ENCODE data around the gene C1QB.
"Not testable (repeated sequence)": the region's sequence is repeated elsewhere in the genome, so short reads cannot be mapped to it uniquely, and the experiment has no call there.

Gene C1QB

DNA sequence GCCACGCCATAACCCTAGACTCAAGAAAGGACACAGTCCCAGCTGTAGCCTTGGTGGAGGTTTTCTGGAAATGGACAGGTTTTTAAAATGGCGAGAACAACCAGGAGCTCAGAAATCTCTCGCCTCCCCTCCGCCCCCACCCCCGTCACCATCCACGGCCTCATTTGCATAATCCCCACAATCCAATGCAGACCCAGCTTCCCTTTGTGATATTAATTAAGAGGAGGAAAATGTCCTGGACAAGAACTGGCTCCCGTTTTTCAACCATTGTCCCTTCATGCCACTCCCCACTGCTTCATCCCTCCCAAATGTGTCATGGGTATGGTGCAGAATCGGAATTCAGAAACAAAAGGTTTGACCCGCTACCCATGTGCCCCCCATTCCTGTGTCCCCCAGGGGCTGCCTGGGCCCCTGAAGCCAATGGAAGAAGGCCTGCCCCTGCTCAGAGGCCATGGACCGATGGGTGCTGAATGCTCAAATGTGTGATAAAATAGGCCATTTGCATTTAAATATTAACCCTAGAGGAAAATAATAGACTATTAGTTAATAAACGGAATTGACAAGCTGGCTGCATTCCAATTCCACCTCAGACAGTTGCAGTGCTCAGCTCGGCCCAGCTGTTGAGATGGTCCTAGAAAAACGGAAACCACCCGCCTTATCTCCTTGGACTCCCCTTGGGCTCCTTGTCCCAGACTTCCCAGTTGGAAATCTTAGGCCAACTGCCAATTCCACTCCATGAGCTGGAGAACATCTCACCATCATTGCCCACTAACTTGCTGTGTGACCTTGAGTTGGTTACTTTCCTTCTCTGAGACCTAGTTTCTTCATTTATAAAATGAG, 46.9 kb downstream of the C1QB start:
- DNase-seq (ENCODE audit: low spot score), result no peak

DNA sequence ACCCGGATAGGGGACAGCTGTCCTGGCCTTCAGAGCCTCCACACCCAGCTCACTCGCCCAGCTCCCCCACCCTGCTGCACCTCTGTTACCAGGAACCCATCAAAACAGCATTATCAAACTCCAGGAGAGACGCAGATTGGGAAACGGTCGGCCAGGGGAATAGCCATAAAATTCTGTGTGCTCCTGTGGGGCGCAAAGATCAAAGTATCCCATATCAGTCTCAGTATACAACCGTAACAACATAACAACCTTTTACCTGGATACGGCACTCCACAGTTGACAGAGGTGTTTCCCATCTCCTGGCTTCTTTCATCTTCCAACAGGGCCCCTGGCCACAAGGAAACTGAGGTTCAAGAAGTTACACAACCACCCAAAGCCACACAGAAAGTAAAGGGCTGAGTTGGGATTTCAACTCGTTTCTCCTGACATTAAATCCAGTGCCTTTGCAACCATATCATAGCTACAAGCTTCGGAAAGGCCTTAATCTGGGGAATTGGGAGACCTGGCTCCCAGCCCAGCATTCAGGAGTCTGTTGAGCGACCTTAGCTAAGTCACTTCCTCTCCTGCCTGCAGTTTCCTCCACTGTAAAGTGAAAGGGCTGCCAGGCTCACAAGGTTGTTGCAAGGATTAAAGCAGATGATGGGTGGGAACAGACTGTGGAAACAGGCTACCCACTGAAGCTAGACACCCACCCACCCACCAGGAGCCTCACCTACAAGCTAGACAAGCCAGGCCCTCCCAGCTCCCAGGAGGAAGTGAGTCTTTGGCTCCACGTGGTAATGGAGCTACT, 49.5 kb downstream of the C1QB start:
- DNase-seq (ENCODE audit: low spot score), result no peak

DNA sequence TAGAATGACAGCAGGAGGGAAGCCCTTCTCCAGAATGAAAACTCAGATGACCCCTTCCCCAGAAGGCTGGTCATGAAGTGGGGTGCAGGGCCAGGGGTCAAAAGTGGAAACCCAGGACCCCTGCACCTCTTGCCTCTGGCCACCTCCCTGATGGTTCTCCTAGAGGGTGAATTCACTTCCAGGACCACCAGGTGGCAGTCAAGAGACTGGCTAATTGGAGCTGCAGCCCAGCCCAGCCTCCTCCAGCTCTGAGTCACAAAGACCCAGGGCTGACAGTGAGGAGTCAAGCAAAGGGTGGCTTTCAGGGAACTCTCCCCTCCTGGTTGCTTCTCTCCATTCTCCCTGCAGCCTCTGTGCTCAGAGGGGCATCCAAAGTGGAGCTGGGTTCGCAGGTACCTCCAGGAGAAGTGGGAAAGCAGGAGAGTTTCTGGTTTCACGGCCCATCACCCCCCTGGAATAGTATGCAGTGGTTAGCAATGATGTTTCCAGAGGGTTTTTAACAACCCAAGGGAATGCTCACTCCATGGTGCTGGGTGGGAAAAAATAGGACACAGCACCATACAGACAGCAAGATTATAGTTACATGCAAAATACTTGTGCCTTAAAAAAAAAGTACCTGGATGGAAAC, 51.5 kb downstream of the C1QB start:
- peak; percentile 88 for DNase-seq (ENCODE audit: low spot score)

DNA sequence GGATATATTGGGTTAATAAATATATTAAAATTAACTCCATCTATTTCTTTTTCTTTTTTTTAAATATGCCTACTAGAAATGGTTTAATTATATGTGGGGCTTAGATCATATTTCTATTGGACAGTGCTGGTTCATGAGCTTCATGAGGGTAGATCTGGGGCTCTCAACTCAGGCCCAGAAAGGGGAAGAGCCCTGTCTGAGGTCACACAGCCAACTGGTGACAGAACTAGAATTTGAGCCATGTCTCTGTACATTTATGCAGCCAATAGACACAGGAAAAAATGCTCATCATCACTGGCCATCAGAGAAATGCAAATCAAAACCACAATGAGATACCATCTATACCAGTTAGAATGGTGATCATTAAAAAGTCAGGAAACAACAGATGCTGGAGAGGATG, 52.5 kb downstream of the C1QB start:
- no peak for DNase-seq (ENCODE audit: low spot score)

DNA sequence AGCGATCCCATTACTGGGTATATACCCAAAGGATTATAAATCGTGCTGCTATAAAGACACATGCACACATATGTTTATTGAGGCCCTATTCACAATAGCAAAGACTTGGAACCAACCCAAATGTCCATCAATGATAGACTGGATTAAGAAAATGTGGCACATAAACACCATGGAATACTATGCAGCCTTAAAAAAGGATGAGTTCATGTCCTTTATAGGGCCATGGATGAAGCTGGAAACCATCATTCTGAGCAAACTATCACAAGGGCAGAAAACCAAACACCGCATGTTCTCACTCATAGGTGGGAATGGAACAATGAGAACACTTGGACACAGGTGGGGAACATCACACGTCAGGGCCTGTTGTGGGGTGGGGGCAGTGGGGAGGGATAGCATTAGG, 53.1 kb downstream of the C1QB start:
- DNase-seq (ENCODE audit: low spot score), result not testable (repeated sequence)

DNA sequence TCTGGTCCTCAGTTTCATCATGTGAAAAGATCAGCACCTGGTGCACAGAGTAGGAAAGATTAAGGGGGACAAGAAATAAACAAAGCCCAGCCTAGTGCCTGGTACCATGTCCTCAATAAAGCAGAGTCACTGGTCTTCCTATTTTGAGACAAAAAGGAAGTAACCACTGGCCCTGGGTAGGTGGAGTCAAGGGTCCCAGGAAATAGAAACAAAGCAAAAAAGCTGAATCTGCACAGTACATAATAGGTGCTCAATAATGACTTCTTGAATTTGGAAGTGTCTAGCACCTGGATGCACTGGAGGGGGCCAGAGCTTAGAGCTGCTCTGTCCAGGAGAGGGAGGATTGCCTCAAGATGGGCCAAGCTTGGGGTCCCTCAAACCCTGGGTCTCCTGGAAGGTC, 55.7 kb downstream of the C1QB start:
- no peak for DNase-seq (ENCODE audit: low spot score)

DNA sequence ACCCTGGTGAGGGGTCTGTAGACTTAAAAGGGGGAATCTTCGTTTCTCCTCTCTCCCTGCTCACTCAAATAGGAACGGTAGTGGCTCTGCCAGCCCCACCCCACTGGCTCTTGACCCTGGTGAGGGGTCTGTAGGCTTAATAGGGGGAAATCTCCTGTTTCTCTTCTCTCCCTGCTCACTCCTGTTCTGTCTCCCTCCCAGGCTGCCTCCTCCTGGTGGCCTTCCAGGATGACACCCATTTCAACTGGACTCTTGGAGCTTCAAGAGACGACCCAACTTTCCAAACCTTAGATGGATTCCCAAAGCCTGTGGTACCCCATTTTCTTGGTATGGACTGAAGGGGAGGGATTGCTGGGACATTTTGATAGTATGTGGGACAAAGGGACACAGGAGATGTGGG, 56.2 kb downstream of the C1QB start:
- peak; percentile 39 for DNase-seq (ENCODE audit: low spot score)

DNA sequence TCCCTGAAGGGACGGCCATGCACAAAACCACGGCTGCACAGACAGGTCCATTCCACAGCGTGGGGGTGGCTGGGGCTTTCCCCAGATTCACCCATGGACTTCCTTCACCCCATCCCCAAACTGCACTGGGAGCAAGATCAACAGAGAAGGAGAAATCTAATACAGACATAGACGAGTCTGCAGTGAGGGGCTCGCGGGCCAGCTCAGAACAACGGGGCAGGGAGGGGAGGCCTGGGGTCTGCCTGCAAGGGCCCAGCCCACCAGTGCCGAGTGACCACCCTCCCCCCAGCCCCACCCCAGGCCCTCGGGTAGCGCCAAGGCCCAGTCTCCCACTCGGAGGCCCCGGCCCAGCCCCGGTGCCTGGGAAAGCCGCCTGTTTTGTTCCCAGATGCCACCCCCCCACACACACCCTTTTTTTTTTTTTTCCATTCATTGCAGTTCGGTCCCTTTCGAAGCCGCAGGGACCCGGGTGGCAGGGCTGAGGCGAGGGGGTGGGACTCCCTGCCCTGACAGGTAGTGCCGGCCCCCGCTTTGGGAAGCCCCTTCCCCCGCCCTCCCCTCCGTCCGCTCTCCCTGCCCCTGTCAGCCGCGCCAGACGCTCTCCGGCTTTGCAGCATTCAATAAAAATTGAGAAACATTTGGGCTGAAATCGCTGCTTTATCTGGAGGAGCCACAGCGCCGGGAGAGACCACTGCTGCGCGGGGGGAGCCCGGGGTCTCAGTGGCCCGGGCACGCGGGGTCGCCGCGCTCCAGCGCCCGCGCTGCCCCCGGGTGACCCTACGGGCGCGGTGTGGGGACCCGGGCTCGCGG, 57.1 kb downstream of the C1QB start:
- DNase-seq (ENCODE audit: low spot score), result peak; percentile 60

DNA sequence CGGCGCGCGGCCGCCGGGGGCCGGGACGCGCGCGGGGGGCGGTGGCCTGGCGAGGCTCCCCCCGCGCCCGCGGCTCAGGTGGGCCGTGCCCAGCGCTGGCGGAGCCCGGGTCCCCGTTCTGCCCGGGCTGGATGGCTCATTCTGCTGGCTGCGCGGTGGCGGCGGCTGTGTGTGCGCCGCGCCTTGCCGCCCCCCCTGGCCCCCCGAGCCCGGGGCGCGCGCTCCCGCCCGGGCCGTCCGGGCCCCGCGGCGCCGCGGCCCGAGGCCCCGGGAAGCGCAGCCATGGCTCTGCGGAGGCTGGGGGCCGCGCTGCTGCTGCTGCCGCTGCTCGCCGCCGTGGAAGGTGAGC, 57.6 kb downstream of the C1QB start, which contains the start of gene EPHB2:
Gene EPHB2 (plus strand): TSS at position 139 of the 349 bp plus-strand sequence. CDS start 144 bp downstream, at position 283.
- DNase-seq (ENCODE audit: low spot score), result peak; percentile 63

DNA sequence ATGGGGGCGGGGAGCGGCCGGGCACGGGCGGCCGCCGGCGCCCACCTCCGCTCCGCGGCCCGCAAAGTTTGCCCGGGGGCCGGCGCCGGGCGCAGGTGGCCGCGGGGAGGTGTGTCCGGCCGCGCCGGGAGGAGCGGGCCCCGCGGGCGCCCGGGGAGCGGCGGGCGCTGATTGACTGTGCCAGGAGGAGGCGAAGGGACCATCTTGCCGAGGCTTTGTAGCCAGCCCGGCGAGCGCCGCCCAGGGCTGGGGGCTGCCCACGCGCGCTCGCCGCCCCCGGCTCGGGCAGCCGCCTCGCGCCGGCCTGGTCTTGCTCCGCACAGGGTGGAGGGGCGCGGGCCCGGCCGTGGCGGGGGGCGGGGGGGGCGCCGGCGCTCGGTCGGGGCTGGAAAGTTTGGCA, 58.0 kb downstream of the C1QB start:
- DNase-seq (ENCODE audit: low spot score), result no peak

Measured in kidney tubule cell (primary cell).